Measurements from ENCODE around the gene CLASRP.
A peak's percentile ranks its signal among the peaks of the same experiment; 100 is the strongest.

Gene CLASRP

DNA sequence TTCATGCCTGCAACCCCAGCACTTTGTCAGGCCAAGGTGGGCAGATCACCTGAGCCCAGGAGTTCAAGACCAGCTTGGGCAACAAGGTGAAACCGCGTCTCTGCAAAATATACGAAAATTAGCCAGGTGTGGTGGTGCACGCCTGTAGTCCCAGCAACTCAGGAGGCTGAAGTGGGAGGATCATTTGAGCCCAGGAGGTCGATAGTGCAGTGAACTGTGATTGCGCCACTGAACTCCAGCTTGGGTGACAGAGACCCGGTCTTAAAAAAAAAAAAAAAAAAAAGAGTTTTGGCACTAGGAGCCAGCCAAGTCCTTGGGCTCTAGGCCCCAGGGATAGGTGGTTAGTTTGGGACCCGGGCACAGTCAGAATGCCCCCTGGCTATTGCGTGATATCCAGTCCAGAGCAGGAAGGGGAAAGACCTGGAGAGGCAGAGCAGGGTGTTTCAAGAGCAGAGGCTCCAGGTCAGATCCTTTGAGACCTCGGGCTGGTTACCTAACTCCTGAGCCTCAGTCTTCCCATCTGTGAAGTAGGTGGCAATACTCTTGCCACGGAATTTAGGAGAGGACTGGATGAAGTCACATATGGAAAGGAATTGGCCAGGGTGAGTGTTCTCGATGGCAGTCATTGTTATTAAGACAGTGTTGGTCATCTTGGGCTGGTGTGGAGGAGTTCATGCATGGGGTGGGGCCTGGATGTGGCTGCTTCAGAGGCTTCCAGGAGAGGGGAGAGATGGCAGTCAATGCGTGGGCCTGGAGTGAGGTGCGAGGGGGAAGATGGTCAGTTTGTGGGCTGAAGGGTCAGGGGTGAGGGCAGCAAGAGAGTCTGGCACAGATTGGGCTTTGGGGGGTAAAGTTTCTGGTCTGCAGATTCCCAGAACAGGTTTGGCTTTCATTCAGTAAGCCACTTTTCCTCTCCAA lies 56.9 kb downstream of the CLASRP start:
- no peak overlapping the region for H3K27ac Mint-ChIP-seq
- H3K4me3 Mint-ChIP-seq: no peak overlapping the region
- H3K9me3 Mint-ChIP-seq: no peaks in the 10 kb centered on the region
- ATAC-seq: no peak
- no peak for DNase-seq
- peaks cover 19% of the 10 kb centered on the region for H3K36me3 Mint-ChIP-seq (ENCODE audit: low read depth)
- no peaks in the 10 kb centered on the region for H3K27me3 Mint-ChIP-seq
- H3K4me1 Mint-ChIP-seq: peaks cover 73% of the 10 kb centered on the region

DNA sequence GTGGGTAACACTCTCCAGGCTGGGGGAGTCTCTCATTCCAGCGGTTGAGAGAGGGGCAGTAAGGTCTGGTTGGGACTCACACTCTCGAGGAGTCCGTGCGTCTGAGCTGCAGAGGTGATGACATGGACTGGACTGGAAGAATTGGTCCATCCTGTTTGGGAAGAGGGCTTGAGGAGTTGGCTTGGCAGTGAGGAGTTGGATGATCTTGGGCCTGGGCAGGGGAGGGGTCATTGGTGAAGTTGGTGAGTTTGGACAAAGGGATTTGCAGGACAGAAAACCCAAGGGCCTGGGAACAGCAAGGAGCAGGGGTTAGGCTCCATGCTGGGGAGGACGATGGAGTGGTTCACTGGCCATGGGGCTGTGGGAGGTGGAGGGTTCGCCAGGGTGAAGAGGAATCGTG lies 57.9 kb downstream of the CLASRP start:
- H3K9me3 Mint-ChIP-seq: no peaks in the 10 kb centered on the region
- H3K4me1 Mint-ChIP-seq: peaks cover 66% of the 10 kb centered on the region
- no peaks in the 10 kb centered on the region for H3K27me3 Mint-ChIP-seq
- H3K4me3 Mint-ChIP-seq: no peak overlapping the region
- ATAC-seq: no peak
- H3K27ac Mint-ChIP-seq: no peak overlapping the region
- peaks cover 11% of the 10 kb centered on the region for H3K36me3 Mint-ChIP-seq (ENCODE audit: low read depth)
- no peak for DNase-seq

DNA sequence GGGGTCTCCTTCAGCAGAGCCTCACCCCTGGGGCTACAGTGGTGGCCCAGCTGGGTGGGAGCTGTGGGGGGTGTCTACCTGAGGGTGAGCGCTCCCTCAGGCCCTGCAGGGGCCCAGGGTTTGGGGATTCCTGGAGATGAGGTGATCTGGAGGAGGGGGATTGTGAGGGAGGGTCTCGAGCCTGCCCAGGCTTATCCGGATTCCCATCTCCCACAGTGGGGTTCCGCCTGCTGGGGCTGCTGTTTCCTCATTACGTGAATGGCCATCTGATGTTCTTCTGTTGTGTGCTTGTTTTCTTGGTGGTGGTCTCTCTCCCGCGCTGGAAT lies 58.6 kb downstream of the CLASRP start:
- Mint-ChIP-seq H3K27ac (no peak overlapping the region), H3K9me3 (no peaks in the 10 kb centered on the region), H3K4me3 (no peak overlapping the region), H3K27me3 (no peaks in the 10 kb centered on the region), H3K4me1 (peaks cover 67% of the 10 kb centered on the region), H3K36me3 (ENCODE audit: low read depth) (peaks cover 7% of the 10 kb centered on the region)
- ATAC-seq (no peak), DNase-seq (no peak)

DNA sequence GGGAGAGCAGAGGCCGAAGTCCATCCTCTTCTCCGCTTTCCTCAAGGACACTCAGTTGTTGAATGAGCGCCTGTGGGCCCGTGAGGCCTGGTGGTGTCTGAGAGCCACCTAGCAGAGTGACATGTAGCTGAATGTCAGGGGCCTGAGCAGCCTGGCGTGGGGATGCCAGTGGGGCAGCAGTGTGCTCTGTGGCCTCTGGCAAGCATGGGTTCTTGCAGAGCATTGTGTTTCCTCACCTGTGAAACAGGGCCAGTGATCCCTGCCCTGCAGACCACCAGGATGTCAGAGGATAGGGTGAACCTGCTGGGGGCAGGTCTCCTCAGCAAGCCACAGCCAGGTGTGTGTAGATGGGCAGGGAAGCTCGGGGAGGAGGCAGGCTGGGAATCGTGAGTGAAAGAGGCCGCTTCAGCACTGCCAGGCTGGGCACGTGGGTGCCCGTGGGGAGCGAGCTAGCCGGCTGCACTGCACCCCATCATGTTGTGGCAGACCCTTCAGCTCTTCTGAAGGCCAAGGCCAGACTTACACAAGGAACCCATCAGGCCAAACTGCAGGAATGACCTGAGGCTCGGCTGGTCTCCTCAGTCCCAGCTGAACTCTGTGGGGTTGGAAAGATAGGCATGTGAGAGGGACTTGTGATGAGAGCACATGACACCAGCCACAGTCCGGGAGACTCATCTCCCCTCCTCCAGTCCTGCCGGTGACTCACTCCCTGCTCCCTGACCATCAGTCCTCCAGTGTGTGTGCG lies 59.1 kb downstream of the CLASRP start:
- no peak overlapping the region for H3K27ac Mint-ChIP-seq
- peaks cover 67% of the 10 kb centered on the region for H3K4me1 Mint-ChIP-seq
- no peaks in the 10 kb centered on the region for H3K9me3 Mint-ChIP-seq
- no peaks in the 10 kb centered on the region for H3K27me3 Mint-ChIP-seq
- H3K4me3 Mint-ChIP-seq: no peak overlapping the region
- H3K36me3 Mint-ChIP-seq (ENCODE audit: low read depth): peaks cover 4% of the 10 kb centered on the region
- ATAC-seq: no peak
- DNase-seq: no peak

DNA sequence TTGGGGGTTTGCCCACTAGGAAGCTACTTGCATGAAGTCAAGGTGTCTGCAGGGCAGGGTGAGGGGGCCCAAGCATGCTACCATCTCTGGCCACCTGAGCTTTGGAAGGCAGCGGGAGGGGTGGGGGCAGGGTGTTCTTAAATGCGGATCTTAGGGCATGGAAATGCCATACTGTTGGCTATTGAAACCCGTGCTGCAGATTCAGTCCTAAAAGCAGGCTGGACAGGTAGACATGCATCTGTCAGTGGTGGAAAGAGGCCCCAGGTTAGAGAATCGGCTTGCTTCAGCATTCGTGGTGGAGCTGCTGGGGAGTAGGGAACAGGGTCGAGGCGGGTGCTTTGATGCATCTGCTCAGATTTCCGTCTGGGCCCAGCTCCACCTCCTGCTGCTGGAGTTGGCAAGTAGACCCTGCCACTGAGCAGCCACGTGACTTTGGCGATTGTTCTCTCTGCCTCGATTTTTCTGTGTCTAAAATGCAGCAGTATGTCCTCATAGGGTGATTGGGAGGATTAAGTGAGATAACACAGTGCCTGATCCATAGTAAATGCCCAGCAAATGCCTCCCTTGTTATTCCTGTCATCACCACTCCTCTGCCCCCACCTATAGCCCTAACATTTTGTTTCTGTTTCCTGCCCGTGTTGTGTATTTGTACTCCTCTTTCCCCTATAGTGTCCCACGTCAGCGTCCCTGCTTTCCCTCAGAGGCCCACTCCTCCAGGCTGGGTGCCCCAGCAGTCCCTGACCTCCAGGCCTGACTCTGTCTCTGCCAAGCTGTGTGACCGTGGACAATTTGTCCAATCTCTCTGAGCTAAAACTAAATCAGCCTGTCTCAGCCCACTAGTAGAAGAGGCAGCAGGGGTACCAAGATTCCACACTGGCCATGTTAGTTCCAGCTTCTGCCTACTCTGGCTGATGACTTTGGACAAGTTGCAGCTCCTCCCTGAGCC lies 59.9 kb downstream of the CLASRP start:
- no peak for DNase-seq
- Mint-ChIP-seq H3K27me3 (no peaks in the 10 kb centered on the region), H3K9me3 (no peaks in the 10 kb centered on the region), H3K27ac (no peak overlapping the region), H3K36me3 (ENCODE audit: low read depth) (peaks cover 2% of the 10 kb centered on the region), H3K4me1 (peaks cover 70% of the 10 kb centered on the region), H3K4me3 (no peak overlapping the region)
- no peak for ATAC-seq

DNA sequence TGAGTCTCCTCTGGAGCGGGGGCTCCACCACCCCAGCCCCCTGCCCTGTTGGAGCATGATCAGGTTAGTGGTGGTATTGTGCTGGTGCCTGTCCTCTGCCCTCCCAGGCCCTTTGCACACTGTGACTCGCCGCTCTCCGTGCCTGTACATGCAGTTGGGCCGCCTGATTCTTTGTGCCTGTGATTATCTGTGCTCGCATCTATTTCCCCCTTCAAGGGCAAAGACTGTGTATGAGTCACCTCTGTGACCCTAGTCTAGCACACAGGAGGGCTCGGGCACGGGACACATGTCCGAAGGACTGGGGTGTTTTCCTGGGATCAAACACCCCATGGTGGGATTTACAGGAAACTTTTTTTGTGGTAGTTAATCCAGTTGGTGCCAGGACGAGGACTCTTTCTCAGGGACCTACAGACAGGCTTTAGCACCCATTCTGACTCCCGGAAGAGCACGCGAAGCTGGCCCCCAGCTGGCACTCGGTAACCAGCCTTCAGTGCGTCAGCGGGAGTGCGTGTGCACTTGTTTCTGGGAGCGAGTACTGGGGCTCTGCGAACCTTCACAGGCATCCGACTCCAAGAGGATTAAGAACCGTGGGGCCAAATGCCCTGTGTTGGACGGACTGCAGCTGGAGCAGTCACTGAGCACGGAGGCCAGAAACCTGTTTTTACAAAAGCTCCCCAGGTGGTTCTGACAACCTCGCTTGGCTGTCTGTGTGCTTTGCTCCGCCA lies 60.8 kb downstream of the CLASRP start:
- H3K9me3 Mint-ChIP-seq: no peaks in the 10 kb centered on the region
- H3K4me3 Mint-ChIP-seq: no peak overlapping the region
- ATAC-seq (no peak), DNase-seq (no peak)
- H3K27ac Mint-ChIP-seq: no peak overlapping the region
- H3K36me3 Mint-ChIP-seq (ENCODE audit: low read depth): no peaks in the 10 kb centered on the region
- peaks cover 71% of the 10 kb centered on the region for H3K4me1 Mint-ChIP-seq
- no peaks in the 10 kb centered on the region for H3K27me3 Mint-ChIP-seq

DNA sequence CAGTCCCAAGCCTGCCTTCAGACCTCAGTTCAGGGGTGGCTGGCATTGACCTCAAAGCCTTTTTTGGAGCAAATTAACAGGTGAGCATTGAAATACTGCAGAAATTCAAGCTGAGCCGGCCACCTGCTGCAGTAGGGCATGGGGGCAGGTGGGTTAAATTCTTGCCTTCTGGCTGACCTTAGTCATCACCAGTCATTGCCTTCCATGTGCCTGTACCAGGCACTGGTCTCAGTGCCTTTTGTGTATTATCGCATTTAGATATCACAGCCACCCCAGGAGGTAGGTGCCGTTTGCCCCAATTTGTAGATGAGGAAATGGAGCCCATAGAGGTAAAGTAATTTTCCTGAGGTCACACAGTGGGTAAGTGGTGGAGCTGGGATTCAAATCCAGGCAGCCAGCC lies 61.4 kb downstream of the CLASRP start:
- no peaks in the 10 kb centered on the region for H3K36me3 Mint-ChIP-seq (ENCODE audit: low read depth)
- H3K9me3 Mint-ChIP-seq: no peaks in the 10 kb centered on the region
- no peaks in the 10 kb centered on the region for H3K27me3 Mint-ChIP-seq
- ATAC-seq (no peak), DNase-seq (no peak)
- H3K4me3 Mint-ChIP-seq: no peak overlapping the region
- no peak overlapping the region for H3K27ac Mint-ChIP-seq
- H3K4me1 Mint-ChIP-seq: peaks cover 72% of the 10 kb centered on the region

DNA sequence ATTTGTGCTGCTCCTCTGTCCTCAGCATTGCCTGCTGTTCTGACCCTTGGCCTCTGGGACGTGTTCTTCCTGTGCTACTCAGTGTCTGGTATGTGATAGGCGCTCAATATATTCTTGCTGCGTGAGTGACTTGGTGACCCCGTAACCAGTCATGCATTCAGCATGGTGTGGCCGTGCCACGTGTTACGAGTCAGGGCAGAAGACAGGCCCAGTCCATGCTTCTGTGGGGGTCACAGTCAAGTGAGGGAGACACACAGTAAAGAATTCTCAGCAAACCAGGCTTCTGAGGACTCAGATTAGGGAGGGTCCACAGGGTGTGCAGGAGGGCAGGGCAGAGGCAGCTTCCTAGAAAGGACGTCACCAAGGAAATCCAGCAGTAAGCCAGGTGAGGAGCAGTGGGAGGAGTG lies 62.0 kb downstream of the CLASRP start:
- no peak overlapping the region for H3K4me3 Mint-ChIP-seq
- DNase-seq: no peak
- no peaks in the 10 kb centered on the region for H3K36me3 Mint-ChIP-seq (ENCODE audit: low read depth)

DNA sequence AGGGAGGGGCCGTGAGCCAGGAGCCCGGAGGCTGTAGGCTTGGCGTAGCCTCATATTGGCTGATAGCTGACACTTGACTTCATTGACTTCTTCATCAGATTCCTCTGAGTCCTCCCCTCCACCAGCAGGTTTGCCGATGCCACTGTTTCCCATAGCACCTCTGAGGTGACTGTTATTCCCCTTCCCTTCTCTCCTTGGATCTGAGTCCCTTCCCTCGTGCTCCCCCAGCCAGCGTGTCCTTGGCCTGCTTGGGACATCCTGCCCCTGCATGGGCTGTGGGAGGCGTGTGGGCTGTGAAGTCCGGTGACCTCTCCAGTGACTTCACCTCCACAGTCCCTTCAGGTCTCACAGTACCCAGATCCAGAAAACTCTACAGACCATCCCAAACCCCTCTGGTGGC lies 63.0 kb downstream of the CLASRP start:
- no peak for ATAC-seq
- H3K9me3 Mint-ChIP-seq: no peaks in the 10 kb centered on the region
- H3K36me3 Mint-ChIP-seq (ENCODE audit: low read depth): no peaks in the 10 kb centered on the region
- H3K27me3 Mint-ChIP-seq: no peaks in the 10 kb centered on the region
- H3K27ac Mint-ChIP-seq: no peak overlapping the region
- DNase-seq: no peak
- H3K4me3 Mint-ChIP-seq: no peak overlapping the region
- H3K4me1 Mint-ChIP-seq: peaks cover 61% of the 10 kb centered on the region

More for the DNA sequence above, 62.0 kb downstream of the CLASRP start:
- Mint-ChIP-seq H3K27me3 (no peaks in the 10 kb centered on the region), H3K4me1 (peaks cover 71% of the 10 kb centered on the region), H3K9me3 (no peaks in the 10 kb centered on the region), H3K27ac (no peak overlapping the region)
- no peak for ATAC-seq

DNA sequence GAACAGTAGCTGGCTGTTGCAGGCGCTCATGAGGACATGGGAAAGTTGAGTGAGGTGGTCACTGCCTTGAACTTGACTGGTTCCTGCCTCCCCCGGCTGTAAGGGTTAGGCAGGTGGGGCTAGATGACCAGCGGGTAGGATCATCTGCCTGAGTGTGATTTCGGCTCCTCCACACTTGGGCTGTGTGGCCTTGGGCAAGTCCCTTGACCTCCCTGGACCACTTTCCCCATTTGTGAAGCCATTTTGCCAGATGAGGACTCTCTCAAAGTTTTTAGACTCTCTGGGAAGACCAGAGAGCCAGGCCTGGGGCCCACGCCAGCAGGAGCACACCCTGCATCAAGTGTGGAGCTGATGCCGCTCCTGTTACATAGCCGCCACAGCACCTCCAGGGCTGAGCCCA lies 63.6 kb downstream of the CLASRP start:
- DNase-seq (no peak), ATAC-seq (no peak)
- H3K27me3 Mint-ChIP-seq: no peaks in the 10 kb centered on the region
- H3K27ac Mint-ChIP-seq: no peak overlapping the region
- H3K9me3 Mint-ChIP-seq: no peaks in the 10 kb centered on the region
- peaks cover 56% of the 10 kb centered on the region for H3K4me1 Mint-ChIP-seq
- no peak overlapping the region for H3K4me3 Mint-ChIP-seq
- no peaks in the 10 kb centered on the region for H3K36me3 Mint-ChIP-seq (ENCODE audit: low read depth)

DNA sequence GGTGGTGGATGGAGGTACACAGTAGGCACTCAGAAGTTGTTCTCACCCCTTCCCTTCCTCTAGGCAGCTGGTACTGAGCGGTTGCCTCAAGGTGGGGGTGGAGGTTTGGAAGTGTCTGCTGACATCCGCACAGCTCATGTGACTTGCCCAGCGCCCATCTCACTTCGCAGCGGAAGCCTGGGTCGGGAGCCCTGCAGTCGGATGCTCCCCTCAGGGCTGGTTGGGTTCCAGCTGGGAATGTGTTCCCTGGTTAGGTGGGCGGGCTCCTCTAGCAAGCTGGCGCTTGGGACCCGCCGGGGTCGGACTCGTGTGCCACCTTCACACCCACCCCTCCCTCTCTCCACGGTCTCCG lies 64.3 kb downstream of the CLASRP start:
- no peaks in the 10 kb centered on the region for H3K9me3 Mint-ChIP-seq
- no peaks in the 10 kb centered on the region for H3K36me3 Mint-ChIP-seq (ENCODE audit: low read depth)
- DNase-seq (no peak), ATAC-seq (peak; percentile 55)
- H3K4me3 Mint-ChIP-seq: peak overlapping the region; percentile 34
- H3K27me3 Mint-ChIP-seq: no peaks in the 10 kb centered on the region
- H3K4me1 Mint-ChIP-seq: peaks cover 55% of the 10 kb centered on the region
- no peak overlapping the region for H3K27ac Mint-ChIP-seq

DNA sequence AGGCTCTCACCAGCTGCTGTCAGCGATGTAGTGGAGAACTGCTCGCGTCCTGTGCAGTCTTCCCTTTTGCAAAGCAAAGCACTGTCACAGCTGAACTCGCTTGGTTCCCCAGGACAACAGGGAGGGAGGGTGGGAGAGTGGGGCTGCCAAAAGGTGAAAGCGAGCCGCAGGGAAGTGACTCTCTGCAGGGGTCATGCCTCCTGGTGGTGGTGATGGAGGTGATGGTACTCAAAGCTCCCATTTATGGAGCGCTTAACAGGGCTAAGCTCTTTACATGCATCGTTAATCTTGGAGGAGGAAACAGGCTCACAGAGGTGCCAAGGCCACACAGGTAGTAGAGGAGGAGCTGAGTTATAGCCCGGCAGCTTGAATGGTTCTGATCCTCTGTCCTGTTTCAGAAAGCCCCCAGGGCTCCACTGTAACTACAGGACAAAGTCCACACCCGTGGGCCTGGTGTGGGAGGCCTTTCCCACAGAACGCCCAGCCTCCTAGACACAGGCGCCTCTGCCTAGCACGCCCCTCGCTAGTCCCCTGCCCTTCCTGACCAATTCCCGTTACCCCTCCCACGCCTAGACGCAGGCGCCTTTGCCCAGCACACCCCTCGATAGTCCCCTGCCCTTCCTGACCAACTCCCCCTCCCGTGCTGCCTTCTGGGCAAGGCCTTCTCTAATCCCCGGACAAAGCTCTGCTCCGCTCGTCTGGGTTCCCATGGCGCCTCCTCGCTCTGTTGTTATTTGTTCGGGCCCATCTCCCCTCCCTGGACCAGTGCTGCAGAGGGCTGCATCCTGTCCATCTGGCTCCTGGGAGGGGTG lies 64.9 kb downstream of the CLASRP start:
- Mint-ChIP-seq H3K27me3 (no peaks in the 10 kb centered on the region), H3K4me1 (peaks cover 49% of the 10 kb centered on the region), H3K36me3 (ENCODE audit: low read depth) (no peaks in the 10 kb centered on the region), H3K27ac (no peak overlapping the region), H3K4me3 (peak overlapping the region; percentile 34), H3K9me3 (no peaks in the 10 kb centered on the region)
- DNase-seq (no peak), ATAC-seq (no peak)

DNA sequence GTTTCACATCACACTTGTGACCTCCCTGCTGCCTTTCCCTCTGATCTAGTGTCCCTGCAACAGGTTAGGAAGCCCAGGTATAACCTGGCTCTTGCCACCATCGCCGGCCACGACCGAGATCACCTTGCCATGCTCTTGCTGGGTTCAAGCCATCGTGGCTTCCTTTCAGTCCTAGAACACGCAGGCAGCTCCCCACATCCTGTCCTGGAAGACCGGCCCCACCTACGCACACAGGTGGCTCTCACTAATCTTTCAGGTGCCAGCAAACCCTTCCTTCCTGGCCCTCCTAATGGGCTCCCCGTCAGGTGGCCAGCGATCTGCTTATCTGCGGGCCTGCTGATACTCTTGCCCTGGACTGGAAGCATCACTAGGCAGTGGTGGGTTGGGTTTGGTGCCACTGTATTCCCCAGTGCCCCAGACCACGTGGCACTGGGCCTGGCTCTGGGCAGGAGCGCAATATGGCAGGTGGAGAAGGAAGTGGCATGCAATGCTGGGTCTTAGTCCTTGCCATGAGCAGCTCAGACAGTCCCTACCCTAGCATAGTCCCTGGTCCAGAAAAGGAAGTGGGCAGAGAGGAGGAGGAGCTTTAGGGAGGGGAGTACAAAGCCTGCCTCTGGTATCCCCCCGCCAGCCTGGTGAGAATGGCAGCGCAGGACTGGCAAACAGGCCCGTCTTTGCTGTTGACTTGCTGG lies 66.0 kb downstream of the CLASRP start:
- H3K27ac Mint-ChIP-seq: peak overlapping the region; percentile 61
- H3K9me3 Mint-ChIP-seq: no peaks in the 10 kb centered on the region
- peak; percentile 8 for ATAC-seq
- peaks cover 43% of the 10 kb centered on the region for H3K4me1 Mint-ChIP-seq
- H3K4me3 Mint-ChIP-seq: no peak overlapping the region
- DNase-seq: no peak
- H3K36me3 Mint-ChIP-seq (ENCODE audit: low read depth): no peaks in the 10 kb centered on the region
- no peaks in the 10 kb centered on the region for H3K27me3 Mint-ChIP-seq

Measured in activated naive CD8-positive, alpha-beta T cell treated with anti-CD3 and anti-CD28 coated beads, Interleukin-2, amount 50 U/mL, for 24 hours (primary cell).